T-cell (primary cell): ENCODE measurements around the gene BTBD6. TPM values are rescaled to one million over a fixed set of nuclear protein-coding genes. Genes with fewer than 3 reads are reported as not detected.

Experiments used
- ATAC-seq, 4 experiments: fragments of 200-7000 bp in 3 of 4; fragments of 150-1000 bp in 1 of 4; cut with Tn5 transposase; replicated peaks in 1 of 4; 1 replicate in 3 of 4; 2 replicates in 1 of 4; pipeline ENCODE4 v1.10.0; 2021; ENCODE audit warnings: moderate library complexity in 3 of 4, mild to moderate bottlenecking in 2 of 4, moderate number of reproducible peaks in 1 of 4
- CTCF ChIA-PET, 2 donors: fragments of 300-600 bp; sonication (Branson Sonifier 250); formaldehyde crosslinking; loops; one replicate each; lab custom pipeline; 2022; ENCODE audit warnings: antibody characterized with exemption in 2 of 2; lab: Charles Lee
- POLR2A ChIA-PET, 2 donors: fragments of 300-600 bp; sonication (Branson Sonifier 250); formaldehyde crosslinking; loops; one replicate each; lab custom pipeline; 2022; ENCODE audit warnings: antibody characterized with exemption in 2 of 2; lab: Charles Lee
- DNase-seq, 35 experiments: peaks; one replicate each; pipeline versions ENCODE4 v3.0.0 to v3.0.0-alpha.2; 2013 to 2023
- H3K27ac ChIP-seq: one replicate; pipeline ENCODE4 v1.5.1; 2013; ENCODE audit warnings: low read length
- H3K27me3 ChIP-seq, 2 experiments: replicated peaks in 1 of 2; 1 replicate in 1 of 2; 2 replicates in 1 of 2; pipeline versions ENCODE4 v1.6.1 to v1.7.0; 2013; ENCODE audit warnings: low read length in 1 of 2, mixed read lengths in 1 of 2; ENCODE audit not compliant: control insufficient read depth in 2 of 2, insufficient read depth in 2 of 2; ENCODE audit errors: extremely low read depth in 1 of 2
- H3K36me3 ChIP-seq, 2 donors: 1 replicate in 1 of 2; 2 replicates in 1 of 2; pipeline versions ENCODE4 v1.6.1 to v1.7.0; 2013; ENCODE audit warnings: low read length in 1 of 2; ENCODE audit not compliant: control insufficient read depth in 2 of 2, insufficient read depth in 1 of 2; ENCODE audit errors: extremely low read depth in 1 of 2
- H3K4me1 ChIP-seq, 2 experiments: 1 replicate in 1 of 2; 2 replicates in 1 of 2; pipeline versions ENCODE4 v1.6.1 to v1.7.0; 2013; ENCODE audit warnings: low read length in 2 of 2, mixed read lengths in 1 of 2; ENCODE audit not compliant: insufficient read depth in 2 of 2, control insufficient read depth in 1 of 2; ENCODE audit errors: extremely low read depth in 1 of 2
- H3K4me3 ChIP-seq, 2 donors: 1 replicate in 1 of 2; 2 replicates in 1 of 2; pipeline versions ENCODE4 v1.5.1 to v1.7.0; 2013; ENCODE audit warnings: mild to moderate bottlenecking in 2 of 2, low read length in 1 of 2, moderate library complexity in 1 of 2; ENCODE audit not compliant: control insufficient read depth in 1 of 2; ENCODE audit errors: extremely low read depth in 1 of 2
- H3K9me3 ChIP-seq: 2 replicates; pipeline ENCODE4 v1.7.0; 2013
- H3K27ac Mint-ChIP-seq, 2 donors: one replicate each; pipeline ENCODE4 v1.8.0; 2020 to 2021; ENCODE audit warnings: mild to moderate bottlenecking in 2 of 2, mixed read lengths in 2 of 2
- H3K27me3 Mint-ChIP-seq, 2 donors: one replicate each; pipeline ENCODE4 v1.8.0; 2021 to 2022; ENCODE audit warnings: mixed read lengths in 2 of 2
- H3K36me3 Mint-ChIP-seq: one replicate; pipeline ENCODE4 v1.8.0; 2021; ENCODE audit warnings: mixed read lengths
- H3K4me1 Mint-ChIP-seq, 3 donors: one replicate each; pipeline ENCODE4 v1.8.0; 2020 to 2022; ENCODE audit warnings: mixed read lengths in 3 of 3, mild to moderate bottlenecking in 1 of 3
- H3K4me3 Mint-ChIP-seq, 3 donors: one replicate each; pipeline ENCODE4 v1.8.0; 2020 to 2022; ENCODE audit warnings: mild to moderate bottlenecking in 3 of 3, mixed read lengths in 3 of 3, moderate library complexity in 3 of 3
- H3K9me3 Mint-ChIP-seq, 3 donors: one replicate each; pipeline ENCODE4 v1.8.0; 2020 to 2022; ENCODE audit warnings: mixed read lengths in 3 of 3
- WGBS: methylation state at CpG from one replicate; pipeline ENCODE4 v1.1.5; 2013; ENCODE audit warnings: missing lambda C conversion rate; ENCODE audit not compliant: insufficient coverage; 5-methylcytosine and 5-hydroxymethylcytosine counted together
- total RNA-seq, 35 experiments: library from RNA in 6 of 35; stranded (reverse) in 6 of 35; fragments of 120-200 nt in 1 of 35; gene quantifications; one replicate each; pipeline versions ENCODE4 v1.2.1 to v1.2.4 and lab custom pipeline; 2013 to 2026

BTBD6 gene
- total RNA-seq, 5 donors from 2014 or later (not counting 1 experiment from before 2014, with no cell fraction given): 36.0 to 55.1 (median 43.3) TPM

GRCh38 chr14:105257464-105257863 is 9.1 kb downstream of the BTBD6 start:
- CTCF ChIA-PET: no interaction called here
- WGBS: 74% methylated on average over 12 of the region's 15 CpGs
- H3K36me3 ChIP-seq: peaks cover 10 to 20% of the 10 kb centered on the region in 2 donors

GRCh38 chr14:105258846-105259245 is 10.5 kb downstream of the BTBD6 start:
- WGBS: 93% methylated on average over 3 of the region's 7 CpGs
- CTCF ChIA-PET: no interaction called here
- no peaks in the 10 kb centered on the region for H3K27me3 Mint-ChIP-seq
- H3K4me1 Mint-ChIP-seq: peaks cover 6 to 13% (median 11%) of the 10 kb centered on the region in 3 donors
- peaks cover 0 to 10% of the 10 kb centered on the region in 2 experiments for H3K4me1 ChIP-seq
- no peaks in the 10 kb centered on the region for H3K9me3 ChIP-seq
- H3K4me3 Mint-ChIP-seq: no peak overlapping the region
- DNase-seq: no peak
- no peak overlapping the region for H3K27ac ChIP-seq
- H3K27me3 ChIP-seq: no peaks in the 10 kb centered on the region
- peaks cover 5 to 20% of the 10 kb centered on the region in 2 donors for H3K36me3 ChIP-seq
- no peaks in the 10 kb centered on the region for H3K9me3 Mint-ChIP-seq
- ATAC-seq: no peak
- POLR2A ChIA-PET: no interaction called here
- peaks cover 8% of the 10 kb centered on the region for H3K36me3 Mint-ChIP-seq
- no peak overlapping the region for H3K4me3 ChIP-seq
- no peak overlapping the region for H3K27ac Mint-ChIP-seq

More at GRCh38 chr14:105257464-105257863, 9.1 kb downstream of the BTBD6 start:
- no peaks in the 10 kb centered on the region for H3K27me3 Mint-ChIP-seq
- H3K9me3 Mint-ChIP-seq: no peaks in the 10 kb centered on the region
- peak; percentile 41 to 64 (median 56) for ATAC-seq
- POLR2A ChIA-PET: no interaction called here
- Histone ChIP-seq H3K27me3 (no peaks in the 10 kb centered on the region), H3K9me3 (no peaks in the 10 kb centered on the region), H3K27ac (no peak overlapping the region), H3K4me1 (peaks cover 0 to 10% of the 10 kb centered on the region in 2 experiments), H3K4me3 (no peak overlapping the region)
- peak in 12 of 35 experiments; percentile 12 to 31 (median 17) for DNase-seq
- peaks cover 6 to 13% (median 11%) of the 10 kb centered on the region in 3 donors for H3K4me1 Mint-ChIP-seq
- H3K36me3 Mint-ChIP-seq: peaks cover 9% of the 10 kb centered on the region
- H3K4me3 Mint-ChIP-seq: no peak overlapping the region
- H3K27ac Mint-ChIP-seq: no peak overlapping the region

- H3K27ac Mint-ChIP-seq: no peak overlapping the region
These were observed 12.6 kb downstream of the BTBD6 start for GRCh38 chr14:105260959-105261358.

GRCh38 chr14:105261781-105262180 is 13.4 kb downstream of the BTBD6 start:
- Mint-ChIP-seq H3K27ac (no peak overlapping the region), H3K36me3 (peaks cover 14% of the 10 kb centered on the region), H3K27me3 (no peaks in the 10 kb centered on the region), H3K4me3 (no peak overlapping the region), H3K4me1 (peaks cover 6 to 12% (median 11%) of the 10 kb centered on the region in 3 donors), H3K9me3 (no peaks in the 10 kb centered on the region)
- no peak overlapping the region for H3K27ac ChIP-seq
- H3K9me3 ChIP-seq: no peaks in the 10 kb centered on the region
- DNase-seq: no peak
- H3K4me3 ChIP-seq: no peak overlapping the region
- peaks cover 0 to 9% of the 10 kb centered on the region in 2 experiments for H3K4me1 ChIP-seq
- WGBS: 98% methylated on average over 19 of the region's 20 CpGs
- H3K27me3 ChIP-seq: no peaks in the 10 kb centered on the region
- ChIA-PET CTCF (no interaction called here), POLR2A (no interaction called here)
- ATAC-seq: no peak
- peaks cover 6 to 15% of the 10 kb centered on the region in 2 donors for H3K36me3 ChIP-seq

More at GRCh38 chr14:105260959-105261358, 12.6 kb downstream of the BTBD6 start:
- peaks cover 9% of the 10 kb centered on the region for H3K36me3 Mint-ChIP-seq
- WGBS: 94% methylated on average over 12 of the region's 12 CpGs
- no peak overlapping the region for H3K4me3 Mint-ChIP-seq
- peaks cover 5 to 19% of the 10 kb centered on the region in 2 donors for H3K36me3 ChIP-seq
- no peak for ATAC-seq
- H3K27ac ChIP-seq: no peak overlapping the region
- H3K4me1 ChIP-seq: peaks cover 0 to 10% of the 10 kb centered on the region in 2 experiments
- H3K27me3 Mint-ChIP-seq: no peaks in the 10 kb centered on the region
- POLR2A ChIA-PET: no interaction called here
- CTCF ChIA-PET: no interaction called here
- H3K4me1 Mint-ChIP-seq: peaks cover 6 to 13% (median 11%) of the 10 kb centered on the region in 3 donors
- no peak overlapping the region for H3K4me3 ChIP-seq
- H3K27me3 ChIP-seq: no peaks in the 10 kb centered on the region
- no peaks in the 10 kb centered on the region for H3K9me3 ChIP-seq
- H3K9me3 Mint-ChIP-seq: no peaks in the 10 kb centered on the region
- DNase-seq: no peak

- peaks cover 11 to 12% of the 10 kb centered on the region in 2 donors for H3K36me3 ChIP-seq
- no peak overlapping the region for H3K27ac ChIP-seq
- 92% methylated on average over 20 of the region's 21 CpGs for WGBS
- H3K4me3 Mint-ChIP-seq: no peak overlapping the region
- H3K4me1 ChIP-seq: no peaks in the 10 kb centered on the region
- no peaks in the 10 kb centered on the region for H3K9me3 Mint-ChIP-seq
- ATAC-seq (no peak), DNase-seq (no peak)
- ChIA-PET CTCF (no interaction called here), POLR2A (no interaction called here)
- peaks cover 0 to 6% (median 0%) of the 10 kb centered on the region in 3 donors for H3K4me1 Mint-ChIP-seq
- H3K4me3 ChIP-seq: no peak overlapping the region
- H3K27me3 ChIP-seq: no peaks in the 10 kb centered on the region
- no peaks in the 10 kb centered on the region for H3K27me3 Mint-ChIP-seq
- H3K27ac Mint-ChIP-seq: no peak overlapping the region
- H3K9me3 ChIP-seq: no peaks in the 10 kb centered on the region
- H3K36me3 Mint-ChIP-seq: peaks cover 20% of the 10 kb centered on the region
These were observed 19.7 kb downstream of the BTBD6 start for GRCh38 chr14:105267820-105268548.

- H3K27me3 ChIP-seq: no peaks in the 10 kb centered on the region
- no peak overlapping the region for H3K4me3 ChIP-seq
- POLR2A ChIA-PET: no interaction called here
- H3K4me3 Mint-ChIP-seq: no peak overlapping the region
- H3K9me3 ChIP-seq: no peaks in the 10 kb centered on the region
- no peaks in the 10 kb centered on the region for H3K27me3 Mint-ChIP-seq
- H3K9me3 Mint-ChIP-seq: no peaks in the 10 kb centered on the region
- H3K4me1 ChIP-seq: no peaks in the 10 kb centered on the region
- ATAC-seq (no peak), DNase-seq (no peak)
- H3K27ac Mint-ChIP-seq: no peak overlapping the region
- WGBS: 96% methylated on average over 18 of the region's 18 CpGs
- peaks cover 0 to 6% (median 0%) of the 10 kb centered on the region in 3 donors for H3K4me1 Mint-ChIP-seq
- CTCF ChIA-PET: no interaction called here
- H3K27ac ChIP-seq: no peak overlapping the region
- H3K36me3 Mint-ChIP-seq: peaks cover 18% of the 10 kb centered on the region
- H3K36me3 ChIP-seq: peaks cover 11 to 12% of the 10 kb centered on the region in 2 donors
These were observed 20.5 kb downstream of the BTBD6 start for GRCh38 chr14:105268736-105269354.
